Panc1 (cell line): Measurements from ENCODE around the gene ZC3H12C.

ENCODE experiments used
- CTCF ChIP-seq: fragments of 450-650 bp; IDR thresholded peaks from 2 replicates; pipeline ENCODE4 v1.5.1; 2017; ENCODE audit warnings: mild to moderate bottlenecking
- POLR2AphosphoS5 ChIP-seq: IDR thresholded peaks from 2 replicates; pipeline ENCODE4 v1.6.1; 2012; ENCODE audit warnings: mild to moderate bottlenecking, low read depth, low read length, moderate library complexity
- TCF7L2 ChIP-seq: IDR thresholded peaks from 2 replicates; pipeline ENCODE4 v1.6.1; 2011; ENCODE audit warnings: mild to moderate bottlenecking, low read depth, low read length, inconsistent platforms

GRCh38 chr11:110182886-110183285 lies 89.7 kb downstream of the ZC3H12C start:
- TF ChIP-seq CTCF (no peak), POLR2AphosphoS5 (no peak), TCF7L2 (no peak)
